Neural progenitor cell (in vitro differentiated cells): ENCODE measurements around the gene MORN3. TPM values are rescaled to one million over a fixed set of nuclear protein-coding genes. Genes with fewer than 3 reads are reported as not detected.
A peak's percentile ranks its signal among the peaks of the same experiment; 100 is the strongest.

Experiments
- DNase-seq: peaks from one replicate; pipeline ENCODE4 v3.0.0-alpha.2; 2016; ENCODE audit warnings: low spot score
- H2AFZ ChIP-seq: fragments of 200-600 bp; sonication (generic); replicated peaks from 2 replicates; pipeline ENCODE4 v1.6.1; 2016; ENCODE audit warnings: antibody characterized with exemption
- H3F3A ChIP-seq: fragments of 200-600 bp; sonication (generic); 2 replicates; pipeline ENCODE4 v1.6.1; 2016; ENCODE audit warnings: antibody characterized with exemption, low read depth
- H3K27ac ChIP-seq: fragments of 200-600 bp; sonication (generic); 2 replicates; pipeline ENCODE4 v1.5.1; 2016; ENCODE audit warnings: mild to moderate bottlenecking
- H3K27me3 ChIP-seq: fragments of 200-600 bp; sonication (generic); 2 replicates; pipeline ENCODE4 v1.6.1; 2016; ENCODE audit warnings: mild to moderate bottlenecking, moderate library complexity
- H3K36me3 ChIP-seq: fragments of 200-600 bp; sonication (generic); 2 replicates; pipeline ENCODE4 v1.5.1; 2016
- H3K4me1 ChIP-seq: fragments of 200-600 bp; sonication (generic); 2 replicates; pipeline ENCODE4 v1.6.1; 2016; ENCODE audit warnings: mixed run types
- H3K4me2 ChIP-seq: fragments of 200-600 bp; sonication (generic); 2 replicates; pipeline ENCODE4 v1.6.1; 2016
- H3K4me3 ChIP-seq: fragments of 200-600 bp; sonication (generic); 2 replicates; pipeline ENCODE4 v1.5.1; 2016
- H3K79me2 ChIP-seq: fragments of 200-600 bp; sonication (generic); 2 replicates; pipeline ENCODE4 v1.6.1; 2016; ENCODE audit warnings: low read depth
- H3K9ac ChIP-seq: fragments of 200-600 bp; sonication (generic); 2 replicates; pipeline ENCODE4 v1.6.1; 2016
- H3K9me3 ChIP-seq: fragments of 200-600 bp; sonication (generic); 2 replicates; pipeline ENCODE4 v1.5.1; 2016; ENCODE audit warnings: low read depth
- H4K20me1 ChIP-seq: fragments of 200-600 bp; sonication (generic); 2 replicates; pipeline ENCODE4 v1.6.1; 2016; ENCODE audit warnings: low read depth
- H3K27ac Mint-ChIP-seq: 3 replicates; pipeline ENCODE4 v1.8.0; 2021; ENCODE audit warnings: mixed read lengths
- H3K27me3 Mint-ChIP-seq: 2 replicates; pipeline ENCODE4 v1.8.0; 2022; ENCODE audit warnings: low read depth, mild to moderate bottlenecking, inconsistent platforms, moderate library complexity, mixed read lengths; ENCODE audit not compliant: insufficient read depth
- H3K36me3 Mint-ChIP-seq: 3 replicates; pipeline ENCODE4 v1.8.0; 2021; ENCODE audit warnings: mixed read lengths
- H3K4me1 Mint-ChIP-seq: 3 replicates; pipeline ENCODE4 v1.8.0; 2021; ENCODE audit warnings: mixed read lengths
- H3K4me3 Mint-ChIP-seq: 3 replicates; pipeline ENCODE4 v1.8.0; 2021; ENCODE audit warnings: mild to moderate bottlenecking, moderate library complexity, mixed read lengths
- H3K9me3 Mint-ChIP-seq: 3 replicates; pipeline ENCODE4 v1.8.0; 2020; ENCODE audit warnings: mixed read lengths
- EZH2 ChIP-seq: fragments of 200-600 bp; sonication (generic); IDR thresholded peaks from 2 replicates; pipeline ENCODE4 v1.6.1; 2017; ENCODE audit warnings: antibody characterized with exemption, mild to moderate bottlenecking, moderate library complexity
- EZH2phosphoT487 ChIP-seq: fragments of 200-600 bp; sonication (generic); IDR thresholded peaks from 2 replicates; pipeline ENCODE4 v1.6.1; 2017; ENCODE audit warnings: antibody characterized with exemption
- total RNA-seq: library from RNA; depleted of rRNA; stranded (reverse); fragments of >200 nt; gene quantifications from 2 replicates; pipeline ENCODE4 v1.2.3, GENCODE V29; 2015; ENCODE audit warnings: low replicate concordance
- TF ChIP-seq, protein P1 (sequence below): fragments of 200-600 bp; sonication (generic); IDR thresholded peaks from 2 replicates; pipeline ENCODE4 v1.5.1; 2017; ENCODE audit warnings: antibody characterized with exemption, mild to moderate bottlenecking

MORN3 gene
- total RNA-seq, 1 donor from 2014 or later = 0.19 TPM

DNA sequence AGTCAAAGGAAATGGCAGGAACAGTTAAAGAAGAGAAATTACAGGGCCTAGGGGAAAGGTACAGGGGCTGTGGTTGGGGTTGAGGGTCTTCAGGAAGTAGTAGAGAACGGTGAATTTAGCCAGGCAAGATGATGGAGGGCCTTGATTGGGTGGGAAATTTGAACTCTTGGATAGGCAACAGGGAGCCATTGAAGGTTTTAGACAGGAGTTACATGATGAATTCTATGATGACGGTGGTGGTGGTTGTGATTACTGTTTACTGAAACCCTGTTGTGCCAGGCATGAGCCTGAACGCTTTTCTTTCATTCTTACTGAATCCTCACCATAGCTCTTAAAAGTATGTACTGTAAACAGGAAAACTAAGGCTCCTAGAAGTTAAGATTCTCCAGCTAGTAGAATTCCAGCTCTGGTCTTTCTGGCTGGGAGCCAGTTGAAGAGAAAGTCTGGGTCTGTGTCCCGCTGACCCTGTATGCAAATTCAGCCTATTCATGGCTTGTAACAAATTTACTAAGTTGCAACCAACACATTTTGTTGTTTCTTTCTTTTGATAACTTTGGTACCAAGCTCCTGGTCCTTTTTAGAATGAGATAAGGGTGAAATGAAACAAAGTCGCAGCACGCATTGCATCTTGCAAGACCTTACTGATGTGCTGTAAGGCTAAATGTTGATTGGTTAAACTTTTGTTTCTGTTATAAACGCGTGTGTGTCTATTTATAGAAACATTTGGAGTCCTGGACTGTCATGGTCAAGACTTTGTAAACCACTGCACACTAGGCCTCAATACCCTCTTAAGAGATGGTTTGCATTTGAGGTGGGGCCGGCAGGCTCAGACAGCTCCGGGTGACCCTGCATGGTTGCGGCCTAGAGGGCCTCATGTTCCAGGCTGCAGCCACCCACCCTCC lies 37.1 kb downstream of the MORN3 start:
- Histone ChIP-seq H4K20me1 (peaks cover 60% of the 10 kb centered on the region), H3K79me2 (peaks cover 85% of the 10 kb centered on the region), H3K9me3 (no peaks in the 10 kb centered on the region), H3K4me2 (peak overlapping the region; percentile 41), H3F3A (peaks cover 31% of the 10 kb centered on the region), H3K9ac (no peak overlapping the region), H3K36me3 (no peaks in the 10 kb centered on the region), H3K27me3 (no peaks in the 10 kb centered on the region), H2AFZ (no peak overlapping the region), H3K4me3 (no peak overlapping the region), H3K27ac (no peak overlapping the region), H3K4me1 (peaks cover 34% of the 10 kb centered on the region)
- no peak for DNase-seq
- H3K27ac Mint-ChIP-seq = peak overlapping the region; percentile 72
- H3K27me3 Mint-ChIP-seq = peaks cover 13% of the 10 kb centered on the region
- TF ChIP-seq, protein P1, sequence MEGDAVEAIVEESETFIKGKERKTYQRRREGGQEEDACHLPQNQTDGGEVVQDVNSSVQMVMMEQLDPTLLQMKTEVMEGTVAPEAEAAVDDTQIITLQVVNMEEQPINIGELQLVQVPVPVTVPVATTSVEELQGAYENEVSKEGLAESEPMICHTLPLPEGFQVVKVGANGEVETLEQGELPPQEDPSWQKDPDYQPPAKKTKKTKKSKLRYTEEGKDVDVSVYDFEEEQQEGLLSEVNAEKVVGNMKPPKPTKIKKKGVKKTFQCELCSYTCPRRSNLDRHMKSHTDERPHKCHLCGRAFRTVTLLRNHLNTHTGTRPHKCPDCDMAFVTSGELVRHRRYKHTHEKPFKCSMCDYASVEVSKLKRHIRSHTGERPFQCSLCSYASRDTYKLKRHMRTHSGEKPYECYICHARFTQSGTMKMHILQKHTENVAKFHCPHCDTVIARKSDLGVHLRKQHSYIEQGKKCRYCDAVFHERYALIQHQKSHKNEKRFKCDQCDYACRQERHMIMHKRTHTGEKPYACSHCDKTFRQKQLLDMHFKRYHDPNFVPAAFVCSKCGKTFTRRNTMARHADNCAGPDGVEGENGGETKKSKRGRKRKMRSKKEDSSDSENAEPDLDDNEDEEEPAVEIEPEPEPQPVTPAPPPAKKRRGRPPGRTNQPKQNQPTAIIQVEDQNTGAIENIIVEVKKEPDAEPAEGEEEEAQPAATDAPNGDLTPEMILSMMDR = no peak
- TF ChIP-seq EZH2 = no peak
- TF ChIP-seq EZH2phosphoT487 = no peak
- no peaks in the 10 kb centered on the region for H3K9me3 Mint-ChIP-seq
- H3K36me3 Mint-ChIP-seq = peaks cover 16% of the 10 kb centered on the region
- peak overlapping the region; percentile 38 for H3K4me3 Mint-ChIP-seq
- peaks cover 52% of the 10 kb centered on the region for H3K4me1 Mint-ChIP-seq

- Histone ChIP-seq H3K79me2 (peaks cover 78% of the 10 kb centered on the region), H3K9me3 (no peaks in the 10 kb centered on the region), H3F3A (peaks cover 40% of the 10 kb centered on the region), H3K27ac (no peak overlapping the region), H4K20me1 (peaks cover 66% of the 10 kb centered on the region), H3K4me1 (peaks cover 37% of the 10 kb centered on the region), H3K4me3 (no peak overlapping the region), H2AFZ (no peak overlapping the region), H3K36me3 (no peaks in the 10 kb centered on the region), H3K27me3 (no peaks in the 10 kb centered on the region), H3K9ac (no peak overlapping the region), H3K4me2 (no peak overlapping the region)
- Mint-ChIP-seq H3K36me3 (peaks cover 14% of the 10 kb centered on the region), H3K4me3 (peak overlapping the region; percentile 51), H3K9me3 (no peaks in the 10 kb centered on the region), H3K27me3 (peaks cover 17% of the 10 kb centered on the region), H3K27ac (peak overlapping the region; percentile 93), H3K4me1 (peaks cover 53% of the 10 kb centered on the region)
- TF ChIP-seq, protein P1 = no peak
- TF ChIP-seq EZH2phosphoT487 (no peak), EZH2 (no peak)
- no peak for DNase-seq
These were observed 38.6 kb downstream of the MORN3 start for GRCh38 chr12:121630791-121631355.

DNA sequence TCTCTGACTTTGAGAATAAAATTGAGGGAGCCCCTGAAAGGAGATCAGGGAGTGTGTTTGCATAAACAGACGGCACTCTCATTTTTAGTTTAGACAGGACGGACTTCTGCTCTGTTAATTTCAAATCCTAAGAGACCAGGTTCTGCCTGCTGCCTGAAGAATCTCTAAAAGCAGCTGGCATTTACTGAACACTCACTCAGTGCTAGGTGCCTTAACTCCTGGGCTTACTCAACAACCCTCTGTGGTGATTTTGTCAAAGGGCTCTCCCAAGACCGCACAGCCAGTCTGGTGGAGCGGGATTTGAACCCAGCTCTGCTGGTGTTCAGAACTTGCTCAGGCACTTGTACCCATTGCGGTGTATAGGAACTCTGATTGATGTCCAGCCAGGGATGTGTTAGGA lies 40.9 kb downstream of the MORN3 start:
- Mint-ChIP-seq H3K4me3 (peak overlapping the region; percentile 91), H3K36me3 (peaks cover 11% of the 10 kb centered on the region), H3K4me1 (peaks cover 55% of the 10 kb centered on the region), H3K27ac (no peak overlapping the region), H3K9me3 (no peaks in the 10 kb centered on the region), H3K27me3 (peaks cover 18% of the 10 kb centered on the region)
- peaks cover 41% of the 10 kb centered on the region for H3K4me1 ChIP-seq
- TF ChIP-seq EZH2phosphoT487 (no peak), EZH2 (no peak)
- TF ChIP-seq, protein P1 = no peak
- peak overlapping the region; percentile 80 for H3K4me2 ChIP-seq
- H3K36me3 ChIP-seq = no peaks in the 10 kb centered on the region
- H3K9me3 ChIP-seq = no peaks in the 10 kb centered on the region
- H3K27me3 ChIP-seq = no peaks in the 10 kb centered on the region
- DNase-seq = no peak
- no peak overlapping the region for H3K4me3 ChIP-seq
- peaks cover 51% of the 10 kb centered on the region for H3F3A ChIP-seq
- H3K9ac ChIP-seq = no peak overlapping the region
- no peak overlapping the region for H3K27ac ChIP-seq
- no peak overlapping the region for H2AFZ ChIP-seq
- H3K79me2 ChIP-seq = peaks cover 67% of the 10 kb centered on the region
- peaks cover 66% of the 10 kb centered on the region for H4K20me1 ChIP-seq
